ENCODE results near the gene FZD7.
A peak's percentile ranks its signal among the peaks of the same experiment; 100 is the strongest.

FZD7 gene

GRCh38 chr2:202014759-202015211, 18.9 kb upstream of the FZD7 start:
- no peak for DNase-seq

GRCh38 chr2:202015471-202015870, 18.2 kb upstream of the FZD7 start:
- DNase-seq = no peak

- no peak for DNase-seq
Observed at GRCh38 chr2:202016579-202017227, 17.0 kb upstream of the FZD7 start.

- DNase-seq = no peak
Observed at GRCh38 chr2:202017940-202018339, 15.7 kb upstream of the FZD7 start.

GRCh38 chr2:202018950-202019349, 14.7 kb upstream of the FZD7 start:
- DNase-seq = no peak

- no peak for DNase-seq
Observed at GRCh38 chr2:202019689-202020450, 13.8 kb upstream of the FZD7 start.

GRCh38 chr2:202022755-202023154, 10.9 kb upstream of the FZD7 start:
- DNase-seq = no peak

GRCh38 chr2:202023198-202023903, 10.3 kb upstream of the FZD7 start:
- DNase-seq = no peak

GRCh38 chr2:202023904-202024266, 9.8 kb upstream of the FZD7 start:
- no peak for DNase-seq

GRCh38 chr2:202024871-202025270, 8.8 kb upstream of the FZD7 start:
- DNase-seq = no peak

GRCh38 chr2:202025816-202026215, 7.8 kb upstream of the FZD7 start:
- no peak for DNase-seq

GRCh38 chr2:202026507-202026906, 7.1 kb upstream of the FZD7 start:
- no peak for DNase-seq

GRCh38 chr2:202030691-202031090, 3.0 kb upstream of the FZD7 start:
- DNase-seq = no peak

GRCh38 chr2:202031246-202031951, 2.3 kb upstream of the FZD7 start:
- DNase-seq = no peak

GRCh38 chr2:202032846-202033316, 774 bp upstream of the FZD7 start:
- DNase-seq = peak; percentile 51

GRCh38 chr2:202034249-202035088, 814 bp downstream of the FZD7 start:
- peak; percentile 53 for DNase-seq

GRCh38 chr2:202035089-202035940, 1.7 kb downstream of the FZD7 start:
- DNase-seq = peak; percentile 72

- DNase-seq = no peak
Observed at GRCh38 chr2:202035941-202036372, 2.3 kb downstream of the FZD7 start.

- peak; percentile 46 for DNase-seq
Observed at GRCh38 chr2:202036601-202037037, 3.0 kb downstream of the FZD7 start.

- peak; percentile 59 for DNase-seq
Observed at GRCh38 chr2:202037086-202037485, 3.4 kb downstream of the FZD7 start.

Data from EL (cell line).